Stimulated activated naive CD8-positive, alpha-beta T cell treated with anti-CD3 and anti-CD28 coated beads, Interleukin-15, amount 100 ng/mL, for 72 hours (primary cell): ENCODE results near the gene HSD17B11.
"Not testable (repeated sequence)": the region's sequence is repeated elsewhere in the genome, so short reads cannot be mapped to it uniquely, and the experiment has no call there.

ENCODE experiments used
- ATAC-seq: fragments of 150-1000 bp; cut with Tn5 transposase; 2 replicates; pipeline ENCODE4 v1.10.0; 2021; ENCODE audit warnings: mild to moderate bottlenecking, moderate library complexity
- DNase-seq, 2 donors: peaks; one replicate each; pipeline ENCODE4 v3.0.0; 2021 to 2022
- H3K27ac Mint-ChIP-seq, 2 donors: one replicate each; pipeline ENCODE4 v1.8.0; 2022; ENCODE audit warnings: mild to moderate bottlenecking in 2 of 2, mixed read lengths in 2 of 2, moderate library complexity in 2 of 2
- H3K27me3 Mint-ChIP-seq: one replicate; pipeline ENCODE4 v1.8.0; 2022; ENCODE audit warnings: mixed read lengths
- H3K4me1 Mint-ChIP-seq: one replicate; pipeline ENCODE4 v1.8.0; 2022; ENCODE audit warnings: mild to moderate bottlenecking, mixed read lengths
- H3K4me3 Mint-ChIP-seq, 2 donors: one replicate each; pipeline ENCODE4 v1.8.0; 2022; ENCODE audit warnings: mild to moderate bottlenecking in 2 of 2, mixed read lengths in 2 of 2, moderate library complexity in 1 of 2
- H3K9me3 Mint-ChIP-seq, 2 donors: one replicate each; pipeline ENCODE4 v1.8.0; 2022; ENCODE audit warnings: mixed read lengths in 2 of 2

The HSD17B11 gene

GRCh38 chr4:87387237-87387636 lies 3.8 kb downstream of the HSD17B11 start:
- no peak for ATAC-seq
- peaks cover 0 to 4% of the 10 kb centered on the region in 2 donors for H3K9me3 Mint-ChIP-seq
- no peak overlapping the region for H3K27ac Mint-ChIP-seq

GRCh38 chr4:87384466-87385132 lies 6.4 kb downstream of the HSD17B11 start:
- not testable (repeated sequence) for H3K4me3 Mint-ChIP-seq, H3K27ac Mint-ChIP-seq, DNase-seq, H3K9me3 Mint-ChIP-seq, ATAC-seq, H3K27me3 Mint-ChIP-seq
- peaks cover 44% of the 10 kb centered on the region for H3K4me1 Mint-ChIP-seq

More at GRCh38 chr4:87387237-87387636, 3.8 kb downstream of the HSD17B11 start:
- peaks cover 50% of the 10 kb centered on the region for H3K4me1 Mint-ChIP-seq
- no peak overlapping the region for H3K4me3 Mint-ChIP-seq
- H3K27me3 Mint-ChIP-seq: no peaks in the 10 kb centered on the region
- no peak for DNase-seq

GRCh38 chr4:87382931-87383330 lies 8.1 kb downstream of the HSD17B11 start:
- DNase-seq: no peak
- Mint-ChIP-seq H3K27me3 (no peaks in the 10 kb centered on the region), H3K4me3 (no peak overlapping the region), H3K4me1 (peaks cover 30% of the 10 kb centered on the region), H3K27ac (peak overlapping the region in 1 of 2 donors; percentile 20), H3K9me3 (peaks cover 0 to 4% of the 10 kb centered on the region in 2 donors)
- ATAC-seq: no peak

GRCh38 chr4:87382116-87382515 lies 8.9 kb downstream of the HSD17B11 start:
- no peak for ATAC-seq
- Mint-ChIP-seq H3K4me1 (peaks cover 22% of the 10 kb centered on the region), H3K27ac (no peak overlapping the region), H3K27me3 (no peaks in the 10 kb centered on the region), H3K4me3 (no peak overlapping the region), H3K9me3 (peaks cover 0 to 4% of the 10 kb centered on the region in 2 donors)
- DNase-seq: no peak

- Mint-ChIP-seq H3K27ac (no peak overlapping the region), H3K4me3 (no peak overlapping the region), H3K27me3 (no peaks in the 10 kb centered on the region), H3K4me1 (peaks cover 2% of the 10 kb centered on the region), H3K9me3 (no peaks in the 10 kb centered on the region)
- DNase-seq (no peak), ATAC-seq (no peak)
Observed at GRCh38 chr4:87377816-87378215, 13.2 kb downstream of the HSD17B11 start.

- ATAC-seq: no peak
- no peaks in the 10 kb centered on the region for H3K4me1 Mint-ChIP-seq
- no peaks in the 10 kb centered on the region for H3K27me3 Mint-ChIP-seq
- no peak overlapping the region for H3K4me3 Mint-ChIP-seq
- no peak overlapping the region for H3K27ac Mint-ChIP-seq
- no peak for DNase-seq
- H3K9me3 Mint-ChIP-seq: no peaks in the 10 kb centered on the region
Observed at GRCh38 chr4:87375719-87376291, 15.2 kb downstream of the HSD17B11 start.

GRCh38 chr4:87370068-87370467 lies 20.9 kb downstream of the HSD17B11 start:
- no peak overlapping the region for H3K4me3 Mint-ChIP-seq

GRCh38 chr4:87366521-87367162 lies 24.3 kb downstream of the HSD17B11 start:
- Mint-ChIP-seq H3K4me3 (no peak overlapping the region), H3K27ac (no peak overlapping the region), H3K27me3 (no peaks in the 10 kb centered on the region), H3K9me3 (no peaks in the 10 kb centered on the region), H3K4me1 (no peaks in the 10 kb centered on the region)
- DNase-seq: no peak
- ATAC-seq: no peak

More at GRCh38 chr4:87370068-87370467, 20.9 kb downstream of the HSD17B11 start:
- Mint-ChIP-seq H3K4me1 (no peaks in the 10 kb centered on the region), H3K27me3 (no peaks in the 10 kb centered on the region), H3K27ac (no peak overlapping the region), H3K9me3 (no peaks in the 10 kb centered on the region)
- ATAC-seq: no peak
- no peak for DNase-seq

- ATAC-seq: no peak
- Mint-ChIP-seq H3K4me3 (no peak overlapping the region), H3K27me3 (no peaks in the 10 kb centered on the region), H3K4me1 (no peaks in the 10 kb centered on the region), H3K9me3 (no peaks in the 10 kb centered on the region), H3K27ac (no peak overlapping the region)
- no peak for DNase-seq
Observed at GRCh38 chr4:87365348-87365747, 25.6 kb downstream of the HSD17B11 start.

- Mint-ChIP-seq H3K4me1 (no peaks in the 10 kb centered on the region), H3K4me3 (no peak overlapping the region), H3K9me3 (no peaks in the 10 kb centered on the region), H3K27me3 (no peaks in the 10 kb centered on the region), H3K27ac (no peak overlapping the region)
- no peak for DNase-seq
- no peak for ATAC-seq
Observed at GRCh38 chr4:87363552-87363951, 27.4 kb downstream of the HSD17B11 start.

- ATAC-seq: no peak
Observed at GRCh38 chr4:87360338-87360935, 30.6 kb downstream of the HSD17B11 start.

GRCh38 chr4:87359258-87359657 lies 31.7 kb downstream of the HSD17B11 start:
- Mint-ChIP-seq H3K4me1 (no peaks in the 10 kb centered on the region), H3K9me3 (no peaks in the 10 kb centered on the region), H3K27me3 (no peaks in the 10 kb centered on the region), H3K4me3 (no peak overlapping the region), H3K27ac (no peak overlapping the region)
- ATAC-seq: no peak
- DNase-seq: no peak

More at GRCh38 chr4:87360338-87360935, 30.6 kb downstream of the HSD17B11 start:
- DNase-seq: no peak
- Mint-ChIP-seq H3K27me3 (no peaks in the 10 kb centered on the region), H3K27ac (peak overlapping the region in 1 of 2 donors; percentile 43), H3K4me3 (no peak overlapping the region), H3K4me1 (no peaks in the 10 kb centered on the region), H3K9me3 (no peaks in the 10 kb centered on the region)

GRCh38 chr4:87356832-87357526 lies 34.0 kb downstream of the HSD17B11 start:
- Mint-ChIP-seq H3K4me3 (no peak overlapping the region), H3K27ac (peak overlapping the region in 1 of 2 donors; percentile 63), H3K27me3 (no peaks in the 10 kb centered on the region), H3K4me1 (peaks cover 6% of the 10 kb centered on the region), H3K9me3 (no peaks in the 10 kb centered on the region)
- no peak for DNase-seq
- ATAC-seq: no peak

GRCh38 chr4:87354168-87355102 lies 36.6 kb downstream of the HSD17B11 start:
- Mint-ChIP-seq H3K27me3 (no peaks in the 10 kb centered on the region), H3K9me3 (no peaks in the 10 kb centered on the region), H3K4me1 (peaks cover 6% of the 10 kb centered on the region), H3K4me3 (no peak overlapping the region), H3K27ac (no peak overlapping the region)
- DNase-seq (no peak), ATAC-seq (no peak)
